ENCODE measurements around the gene RYR3.

DNA sequence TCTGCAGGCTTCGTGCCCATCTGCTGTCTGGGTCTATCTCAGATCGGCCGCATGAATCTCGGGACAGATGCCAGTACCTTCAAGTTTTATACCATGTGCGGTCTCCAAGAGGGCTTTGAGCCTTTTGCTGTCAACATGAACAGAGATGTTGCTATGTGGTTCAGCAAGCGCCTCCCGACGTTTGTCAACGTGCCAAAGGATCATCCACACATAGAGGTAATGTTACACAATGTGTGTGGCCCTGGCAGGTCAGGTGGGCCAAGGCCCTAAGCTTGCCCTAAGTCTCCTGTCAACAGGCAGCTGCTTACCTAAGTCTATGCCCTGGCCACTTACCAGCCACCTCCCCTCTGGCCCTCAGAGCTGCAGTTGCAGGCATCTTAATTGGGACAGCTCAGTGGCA is 333.5 kb downstream of the RYR3 start:
- no peak for TF ChIP-seq ESRRG (CRISPR knock-in tag; IDR thresholded peaks at IDR 0.05)
- TF ChIP-seq TCF4 (CRISPR knock-in tag; IDR thresholded peaks at IDR 0.05; ENCODE audit: borderline replicate concordance): no peak
- TF ChIP-seq ZNF70 (CRISPR knock-in tag; IDR thresholded peaks at IDR 0.05): no peak
- TF ChIP-seq, protein P1, sequence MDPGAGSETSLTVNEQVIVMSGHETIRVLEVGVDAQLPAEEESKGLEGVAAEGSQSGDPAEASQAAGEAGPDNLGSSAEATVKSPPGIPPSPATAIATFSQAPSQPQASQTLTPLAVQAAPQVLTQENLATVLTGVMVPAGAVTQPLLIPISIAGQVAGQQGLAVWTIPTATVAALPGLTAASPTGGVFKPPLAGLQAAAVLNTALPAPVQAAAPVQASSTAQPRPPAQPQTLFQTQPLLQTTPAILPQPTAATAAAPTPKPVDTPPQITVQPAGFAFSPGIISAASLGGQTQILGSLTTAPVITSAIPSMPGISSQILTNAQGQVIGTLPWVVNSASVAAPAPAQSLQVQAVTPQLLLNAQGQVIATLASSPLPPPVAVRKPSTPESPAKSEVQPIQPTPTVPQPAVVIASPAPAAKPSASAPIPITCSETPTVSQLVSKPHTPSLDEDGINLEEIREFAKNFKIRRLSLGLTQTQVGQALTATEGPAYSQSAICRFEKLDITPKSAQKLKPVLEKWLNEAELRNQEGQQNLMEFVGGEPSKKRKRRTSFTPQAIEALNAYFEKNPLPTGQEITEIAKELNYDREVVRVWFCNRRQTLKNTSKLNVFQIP (CRISPR knock-in tag; IDR thresholded peaks at IDR 0.05; ENCODE audit: borderline replicate concordance, low read depth): no peak
- no peak for TF ChIP-seq ARNTL (CRISPR knock-in tag; IDR thresholded peaks at IDR 0.05; ENCODE audit: borderline replicate concordance, low read depth)
- TF ChIP-seq ZNF8 (CRISPR knock-in tag; IDR thresholded peaks at IDR 0.05): no peak
- TF ChIP-seq, protein P2, sequence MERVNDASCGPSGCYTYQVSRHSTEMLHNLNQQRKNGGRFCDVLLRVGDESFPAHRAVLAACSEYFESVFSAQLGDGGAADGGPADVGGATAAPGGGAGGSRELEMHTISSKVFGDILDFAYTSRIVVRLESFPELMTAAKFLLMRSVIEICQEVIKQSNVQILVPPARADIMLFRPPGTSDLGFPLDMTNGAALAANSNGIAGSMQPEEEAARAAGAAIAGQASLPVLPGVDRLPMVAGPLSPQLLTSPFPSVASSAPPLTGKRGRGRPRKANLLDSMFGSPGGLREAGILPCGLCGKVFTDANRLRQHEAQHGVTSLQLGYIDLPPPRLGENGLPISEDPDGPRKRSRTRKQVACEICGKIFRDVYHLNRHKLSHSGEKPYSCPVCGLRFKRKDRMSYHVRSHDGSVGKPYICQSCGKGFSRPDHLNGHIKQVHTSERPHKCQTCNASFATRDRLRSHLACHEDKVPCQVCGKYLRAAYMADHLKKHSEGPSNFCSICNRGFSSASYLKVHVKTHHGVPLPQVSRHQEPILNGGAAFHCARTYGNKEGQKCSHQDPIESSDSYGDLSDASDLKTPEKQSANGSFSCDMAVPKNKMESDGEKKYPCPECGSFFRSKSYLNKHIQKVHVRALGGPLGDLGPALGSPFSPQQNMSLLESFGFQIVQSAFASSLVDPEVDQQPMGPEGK (CRISPR knock-in tag; IDR thresholded peaks at IDR 0.05; ENCODE audit: borderline replicate concordance): no peak
- TF ChIP-seq GLIS3 (CRISPR knock-in tag; IDR thresholded peaks at IDR 0.05): no peak
- TF ChIP-seq CSDC2 (CRISPR knock-in tag; IDR thresholded peaks at IDR 0.05): no peak
- TF ChIP-seq, protein P3, sequence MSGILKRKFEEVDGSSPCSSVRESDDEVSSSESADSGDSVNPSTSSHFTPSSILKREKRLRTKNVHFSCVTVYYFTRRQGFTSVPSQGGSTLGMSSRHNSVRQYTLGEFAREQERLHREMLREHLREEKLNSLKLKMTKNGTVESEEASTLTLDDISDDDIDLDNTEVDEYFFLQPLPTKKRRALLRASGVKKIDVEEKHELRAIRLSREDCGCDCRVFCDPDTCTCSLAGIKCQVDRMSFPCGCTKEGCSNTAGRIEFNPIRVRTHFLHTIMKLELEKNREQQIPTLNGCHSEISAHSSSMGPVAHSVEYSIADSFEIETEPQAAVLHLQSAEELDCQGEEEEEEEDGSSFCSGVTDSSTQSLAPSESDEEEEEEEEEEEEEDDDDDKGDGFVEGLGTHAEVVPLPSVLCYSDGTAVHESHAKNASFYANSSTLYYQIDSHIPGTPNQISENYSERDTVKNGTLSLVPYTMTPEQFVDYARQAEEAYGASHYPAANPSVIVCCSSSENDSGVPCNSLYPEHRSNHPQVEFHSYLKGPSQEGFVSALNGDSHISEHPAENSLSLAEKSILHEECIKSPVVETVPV (CRISPR knock-in tag; IDR thresholded peaks at IDR 0.05): no peak
- TF ChIP-seq ZFP30 (CRISPR knock-in tag; IDR thresholded peaks at IDR 0.05): no peak
- TF ChIP-seq RARB (CRISPR knock-in tag; IDR thresholded peaks at IDR 0.05): no peak
- TF ChIP-seq ZFP3 (CRISPR knock-in tag; IDR thresholded peaks at IDR 0.05): no peak
